NCI-H1417 treated with DMSO at 0.1 percent for 48 hours (cell line): ENCODE results near the gene SCN3A.

Experiments used
- DNase-seq: peaks from one replicate; lab custom pipeline; 2025; lab: John Stamatoyannopoulos, UW

Gene SCN3A

DNA sequence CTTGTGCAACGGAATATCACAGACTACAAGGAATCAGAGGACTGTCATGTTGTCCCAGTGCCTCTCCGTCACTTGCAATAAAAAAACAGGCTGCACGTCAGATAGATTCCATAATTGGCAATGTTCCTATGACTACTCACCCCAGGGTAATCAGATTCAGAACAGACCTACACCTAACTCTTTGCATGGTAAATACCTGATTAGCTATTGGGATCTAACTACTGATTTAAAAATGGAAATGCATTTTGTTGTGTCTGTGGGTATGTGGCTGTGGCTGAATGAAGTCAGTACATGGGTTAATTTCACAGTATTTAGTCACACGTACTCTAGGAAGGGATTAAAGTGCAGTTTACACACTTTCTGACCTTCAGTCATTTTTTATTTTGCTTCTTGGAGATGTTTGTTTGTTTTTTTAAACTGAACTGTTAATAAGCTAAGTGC is 91.7 kb downstream of the SCN3A start:
- no peak for DNase-seq

DNA sequence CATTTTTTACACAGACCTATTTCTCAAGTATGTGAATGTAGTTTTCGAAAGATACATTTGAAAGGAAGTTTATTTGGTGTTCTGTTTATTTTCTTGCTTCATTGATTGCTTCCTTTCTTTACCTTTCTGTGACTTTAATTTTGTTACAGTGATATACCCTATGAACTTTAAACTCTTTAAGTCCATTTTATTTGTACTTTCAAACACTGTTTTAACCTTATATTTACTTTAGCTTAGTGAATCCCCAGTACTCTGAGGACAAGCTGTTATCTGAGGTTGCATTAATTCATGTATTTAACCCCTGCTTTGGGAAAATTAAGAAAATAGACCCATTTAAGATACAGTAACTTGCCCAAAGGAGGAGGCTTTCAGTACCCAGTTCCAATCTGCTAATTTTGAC is 93.5 kb downstream of the SCN3A start:
- no peak for DNase-seq

DNA sequence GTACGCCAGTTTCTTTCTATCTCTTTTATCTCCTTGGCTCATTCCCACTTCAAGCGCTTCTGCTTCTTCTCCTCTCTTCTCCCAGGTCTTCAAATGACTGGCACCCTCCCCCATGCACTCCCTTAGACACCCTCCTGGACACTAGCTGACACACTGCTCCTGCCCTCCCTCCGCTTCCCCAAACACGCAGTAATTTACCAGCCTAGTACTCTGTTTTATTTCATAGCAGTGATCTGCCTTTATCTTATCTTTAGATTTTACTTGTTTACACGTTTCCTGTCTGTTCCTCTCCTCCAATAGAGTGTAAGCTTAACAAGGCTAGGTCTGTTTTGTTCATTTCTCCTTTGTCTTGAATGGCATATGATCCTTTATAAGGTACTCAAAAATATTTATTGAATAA is 93.9 kb downstream of the SCN3A start:
- no peak for DNase-seq

DNA sequence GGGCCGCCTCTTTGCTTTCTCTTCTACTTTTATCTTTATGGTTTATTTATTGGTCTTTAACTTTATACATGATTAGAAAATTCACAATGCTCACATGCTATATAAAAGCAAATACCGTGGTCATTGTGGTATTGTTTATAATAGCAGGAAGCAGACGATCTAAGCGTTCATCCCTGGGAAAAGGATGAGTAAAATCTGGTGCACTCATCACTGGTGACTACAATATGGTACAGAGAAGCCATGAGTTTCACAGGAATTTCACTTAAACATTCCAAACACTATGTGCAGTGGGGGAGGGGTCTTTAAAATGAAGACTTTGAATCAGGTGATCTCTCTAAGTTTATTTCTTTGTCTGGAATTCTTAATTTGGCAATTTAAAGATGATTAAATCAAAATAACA is 97.9 kb downstream of the SCN3A start:
- DNase-seq, result no peak

DNA sequence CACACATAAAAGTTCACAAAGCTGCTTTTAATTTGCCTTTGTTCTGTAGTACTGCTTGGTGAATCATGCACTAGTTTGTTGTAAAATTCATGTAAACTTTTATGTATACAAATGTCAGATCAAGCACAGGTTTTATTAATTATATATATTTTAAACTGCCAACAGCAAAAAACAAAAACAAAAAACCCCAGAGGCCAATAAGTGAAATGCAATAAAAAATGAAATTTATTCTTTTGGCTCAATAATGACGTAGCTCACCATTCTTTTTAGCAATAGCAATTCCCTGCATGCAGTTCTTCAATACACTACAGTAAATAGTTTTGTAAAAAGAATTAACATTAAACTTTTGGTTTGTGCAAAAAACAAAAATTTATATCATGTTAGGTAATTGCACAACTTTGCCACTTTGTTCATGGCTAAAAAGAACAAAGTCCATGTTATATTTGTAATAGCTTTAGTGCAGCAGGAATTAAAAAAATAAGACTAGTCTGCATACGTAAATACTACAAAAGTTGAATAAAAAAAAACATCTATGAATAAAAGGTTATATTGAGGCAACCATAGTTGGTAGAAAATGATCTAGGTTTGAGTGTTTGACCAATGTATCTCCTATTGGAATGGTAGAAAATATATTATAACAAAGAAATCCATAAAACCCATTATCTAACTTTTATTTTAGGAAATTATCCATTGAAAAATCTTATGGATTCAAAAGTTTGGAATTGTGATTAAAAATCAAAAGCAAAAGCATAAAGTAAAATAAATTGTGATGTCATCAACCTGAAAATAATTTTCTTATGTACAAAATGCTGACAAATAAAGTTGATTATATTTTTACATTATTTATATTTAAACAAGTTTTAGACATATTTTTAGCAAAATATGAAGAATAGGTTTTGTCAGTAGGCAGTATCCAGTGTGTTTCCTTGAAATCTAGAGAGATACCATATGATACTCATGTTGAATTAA is 115.6 kb downstream of the SCN3A start:
- no peak for DNase-seq

DNA sequence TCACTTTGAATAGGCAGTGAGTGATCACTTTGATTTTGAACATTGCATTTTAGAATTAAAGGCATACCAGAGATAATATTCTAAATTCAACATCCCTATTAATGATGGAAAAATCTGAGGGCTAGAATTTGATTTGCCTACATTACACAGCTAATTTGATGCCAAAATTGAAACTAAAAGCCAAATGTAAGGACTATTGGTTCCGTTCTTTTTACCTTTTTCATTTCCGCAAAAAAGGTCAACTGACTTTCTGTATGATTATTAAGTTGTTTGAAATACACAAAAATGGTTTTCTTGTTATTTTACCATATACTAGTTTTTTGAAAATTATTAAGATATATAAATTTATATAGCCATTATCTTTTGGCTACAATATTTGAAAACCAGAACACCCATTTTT is 117.5 kb downstream of the SCN3A start:
- DNase-seq, result no peak

DNA sequence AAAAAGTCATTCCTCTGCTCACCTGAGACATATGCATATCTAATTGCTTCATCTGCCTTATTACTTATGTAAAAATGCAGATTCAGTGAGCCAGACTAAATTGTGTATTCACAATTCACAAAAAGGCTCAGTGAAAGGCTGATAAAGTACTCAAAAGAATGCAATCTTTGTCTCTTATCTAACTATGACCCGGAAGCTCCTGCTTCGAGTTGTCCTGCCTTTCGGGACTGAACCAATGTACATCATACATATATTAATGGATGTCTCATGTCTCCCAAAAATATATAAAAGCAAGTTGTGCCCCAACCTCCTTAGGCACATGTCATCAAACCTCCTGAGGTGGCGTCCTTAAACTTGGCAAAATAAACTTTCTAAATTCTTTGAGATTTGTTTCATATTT is 120.5 kb downstream of the SCN3A start:
- DNase-seq, result no peak

DNA sequence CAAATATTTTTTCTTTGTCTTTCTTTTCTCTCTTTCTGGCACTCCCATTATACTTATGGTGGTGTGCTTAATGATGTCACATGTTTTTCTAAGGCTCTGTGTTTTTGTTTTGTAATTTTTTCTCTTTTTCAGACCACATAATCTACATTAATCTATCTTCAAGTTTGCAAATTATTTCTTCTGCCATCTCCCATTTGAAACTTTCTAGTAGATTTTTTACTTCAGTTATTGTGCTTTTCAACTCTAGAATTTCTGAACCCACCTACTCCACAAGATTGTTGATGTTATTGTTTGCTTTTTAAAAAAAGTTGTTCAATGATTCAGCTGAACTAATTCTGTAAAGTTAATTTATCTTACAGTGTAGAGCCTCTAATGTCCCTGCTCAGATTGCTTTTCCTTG is 121.4 kb downstream of the SCN3A start:
- no peak for DNase-seq

DNA sequence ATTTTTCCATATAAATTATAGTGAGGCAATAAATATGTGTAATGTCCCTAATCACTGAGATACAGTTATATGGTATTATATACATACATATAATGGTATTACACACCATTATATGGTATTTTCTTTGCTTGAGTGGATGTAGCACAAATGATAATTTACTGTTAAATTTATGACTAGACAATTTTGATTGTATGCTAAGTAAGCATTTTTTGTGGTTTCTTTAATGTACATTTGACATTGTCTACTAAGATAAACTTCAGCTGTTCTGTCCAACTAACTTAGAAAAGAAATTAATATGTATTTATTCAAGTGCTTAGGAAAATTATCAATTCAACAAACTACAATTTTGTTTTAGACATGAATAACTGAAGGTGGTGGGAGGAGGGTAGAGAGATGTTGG is 122.6 kb downstream of the SCN3A start:
- DNase-seq, result no peak

DNA sequence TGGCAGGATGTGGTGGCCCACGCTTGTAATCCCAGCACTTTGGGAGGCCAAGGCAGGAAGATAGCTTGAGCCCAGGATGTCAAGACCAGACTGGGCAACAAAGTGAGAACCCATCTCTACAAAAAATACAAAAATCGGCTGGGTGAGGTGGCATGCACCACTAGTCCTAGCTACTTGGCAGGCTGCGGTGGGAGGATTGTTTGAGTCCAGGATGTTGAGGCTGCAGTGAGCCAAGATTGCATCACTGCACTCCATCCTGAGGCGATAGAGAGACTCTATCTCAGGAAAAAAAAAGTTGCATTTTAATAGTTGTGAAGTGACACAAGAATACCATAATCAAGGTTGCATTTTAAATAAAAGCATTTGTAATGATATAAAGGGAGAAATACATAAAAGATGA is 124.4 kb downstream of the SCN3A start:
- DNase-seq, result no peak

DNA sequence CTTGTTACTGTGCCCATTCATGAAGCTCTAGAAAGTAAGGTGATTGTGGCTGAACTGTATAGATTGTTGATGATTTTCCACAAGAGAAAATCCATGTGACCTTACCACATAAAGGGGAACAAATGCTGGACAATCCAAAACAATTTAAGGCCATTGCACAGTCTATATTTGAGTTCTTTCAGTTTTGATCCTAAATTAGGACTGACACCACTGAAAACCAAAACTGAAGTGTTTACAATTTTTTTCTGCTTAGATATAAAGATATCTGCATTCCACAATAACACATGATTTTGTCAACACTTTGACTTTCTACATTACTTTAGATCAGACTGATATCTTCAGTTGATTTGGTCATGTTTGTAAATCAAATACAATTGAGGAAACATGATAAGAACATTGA is 124.9 kb downstream of the SCN3A start:
- no peak for DNase-seq

DNA sequence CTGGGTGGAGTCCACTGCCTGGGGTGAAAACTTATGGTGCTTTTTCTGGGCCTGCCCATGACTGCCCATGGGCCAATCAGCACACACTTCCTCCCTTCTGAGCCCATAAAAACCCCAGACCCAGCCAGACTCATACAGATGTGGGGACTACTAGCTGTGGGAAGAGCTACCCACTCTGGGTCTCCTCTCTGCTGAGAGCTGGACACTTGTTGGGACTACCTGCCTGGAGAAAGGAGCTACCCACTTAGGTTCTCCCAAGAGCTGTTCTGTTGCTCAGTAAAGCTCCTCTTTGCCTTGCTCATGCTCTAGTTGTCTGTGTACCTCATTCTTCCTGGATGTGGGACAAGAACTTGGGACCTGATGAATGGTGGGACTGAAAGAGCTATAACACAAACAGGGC is 129.0 kb downstream of the SCN3A start:
- no peak for DNase-seq

DNA sequence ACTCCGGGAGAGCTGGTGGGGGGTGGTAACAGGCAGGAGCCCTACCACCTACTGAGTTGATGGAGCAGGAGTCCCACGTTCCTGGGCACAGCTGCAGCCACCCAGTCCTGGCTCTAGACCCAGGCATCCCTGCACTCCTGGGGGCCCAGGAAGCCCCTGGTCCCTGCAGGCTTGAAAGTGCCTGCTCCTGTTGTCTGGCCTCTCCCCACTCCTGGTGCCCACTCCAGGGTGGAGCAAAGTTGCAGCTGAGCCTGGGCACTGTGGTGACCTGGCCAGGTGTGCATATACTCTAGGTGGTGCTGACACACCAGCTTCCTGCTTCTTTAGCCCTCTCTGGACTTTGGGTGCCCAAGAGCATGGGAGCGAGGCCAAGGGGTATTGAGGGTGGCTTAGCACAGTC is 129.5 kb downstream of the SCN3A start:
- DNase-seq, result no peak

DNA sequence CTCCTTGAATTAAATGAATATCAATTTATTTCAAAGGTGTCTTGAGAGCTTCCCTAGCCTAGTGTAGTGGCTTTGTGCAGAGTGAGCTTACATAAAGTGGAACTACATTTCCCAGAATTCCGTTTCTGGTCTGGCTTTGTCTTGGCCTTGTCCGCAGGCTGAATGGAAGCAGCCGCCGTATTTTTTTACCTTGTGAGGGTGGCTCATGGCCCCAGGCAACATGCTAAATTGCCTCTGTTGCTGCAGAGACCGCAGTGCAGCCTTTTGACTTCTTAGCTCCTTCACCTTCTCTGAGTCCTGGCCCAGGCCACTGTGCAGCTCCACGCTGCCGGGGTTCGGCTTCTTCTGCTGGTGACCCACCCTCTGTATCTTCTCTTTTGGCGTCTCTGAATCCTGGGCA is 133.8 kb downstream of the SCN3A start:
- DNase-seq, result no peak

DNA sequence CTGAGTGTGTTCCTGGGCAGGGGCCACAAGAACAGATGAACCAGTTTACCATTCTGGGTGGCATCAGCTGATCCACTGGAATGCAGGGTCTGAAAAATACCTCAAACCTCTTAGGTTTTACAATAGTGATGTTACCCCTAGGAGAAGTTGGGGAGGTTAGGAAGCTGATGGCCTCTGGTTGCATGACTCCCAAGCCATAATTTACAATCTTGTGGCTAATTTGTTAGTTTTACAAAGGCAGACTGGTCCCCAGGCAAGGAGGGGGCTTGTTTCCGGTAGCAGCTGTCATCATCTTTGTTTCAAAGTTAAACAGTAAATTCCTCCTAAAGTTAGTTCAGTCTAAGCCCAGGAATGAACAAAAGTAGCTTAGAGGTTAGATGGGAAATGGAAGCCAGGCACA is 134.7 kb downstream of the SCN3A start:
- DNase-seq, result no peak

DNA sequence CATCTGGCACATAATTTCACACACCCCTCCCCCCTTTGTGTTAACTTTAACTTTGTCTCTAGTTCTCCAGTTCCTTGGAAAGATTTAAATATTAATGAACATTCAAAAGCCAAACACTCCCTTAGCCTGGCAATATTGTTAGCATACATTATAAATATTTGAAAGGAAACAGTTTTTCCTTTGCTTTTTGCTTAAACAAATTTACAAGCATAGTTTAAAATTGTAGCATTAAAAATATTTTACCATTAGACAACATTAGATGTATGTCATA is 135.4 kb downstream of the SCN3A start:
- no peak for DNase-seq

DNA sequence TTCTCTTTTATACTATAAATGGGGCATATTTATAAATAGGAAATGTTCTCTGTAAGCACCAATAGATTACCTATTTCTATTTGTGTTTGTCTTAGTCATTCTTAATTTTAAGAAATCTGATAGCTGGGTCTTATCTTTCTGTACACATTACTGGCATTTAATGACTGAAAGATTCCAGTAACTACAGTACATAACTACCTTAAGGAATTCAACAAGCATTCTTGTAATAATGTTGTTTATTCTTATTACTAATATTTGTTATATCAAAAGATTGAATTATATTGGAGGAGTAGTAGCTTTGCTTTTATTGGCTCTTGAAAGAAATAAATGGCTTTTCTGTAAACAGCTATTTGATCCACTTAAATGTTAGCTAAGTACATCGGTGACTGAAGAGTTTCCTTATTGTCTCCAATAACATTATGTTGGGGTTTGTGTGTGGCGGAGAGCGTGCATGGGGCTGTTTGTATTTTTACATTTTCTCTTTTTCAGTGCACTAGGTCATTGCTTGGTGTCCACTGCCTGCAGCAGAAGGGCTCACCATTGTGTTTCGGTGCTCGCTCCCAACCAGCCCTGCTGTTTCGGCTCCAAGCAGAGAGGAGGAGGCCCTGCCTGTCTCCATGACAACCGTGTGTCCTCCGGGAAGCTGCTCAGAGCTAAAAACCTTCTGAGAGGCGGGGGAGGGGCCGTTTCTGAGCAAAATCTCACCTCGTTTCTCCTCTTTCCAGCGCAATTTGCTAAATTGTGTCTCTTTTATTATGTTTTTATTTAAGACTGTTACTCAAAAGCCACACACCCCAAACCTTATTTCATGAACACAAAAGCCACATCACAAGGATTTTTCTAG is 136.0 kb downstream of the SCN3A start:
- no peak for DNase-seq

DNA sequence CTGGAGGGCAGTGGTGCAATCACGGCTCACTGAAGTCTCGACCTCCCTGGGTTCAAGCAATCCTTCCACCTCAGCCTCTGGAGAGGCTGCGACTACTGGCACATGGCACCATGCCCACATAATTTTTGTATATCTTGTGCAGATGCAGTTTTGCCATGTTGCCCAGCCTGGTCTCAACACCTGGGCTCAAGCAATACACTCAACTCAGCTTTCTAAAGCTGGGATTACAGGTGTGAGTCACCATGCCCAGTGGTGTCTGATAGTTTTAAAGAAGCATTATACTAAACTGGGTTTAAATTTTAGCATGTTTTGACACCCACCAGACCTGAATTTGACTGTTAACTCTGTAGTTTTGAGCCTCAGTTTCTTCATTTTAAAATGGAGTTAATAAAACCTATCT is 139.1 kb downstream of the SCN3A start:
- no peak for DNase-seq

DNA sequence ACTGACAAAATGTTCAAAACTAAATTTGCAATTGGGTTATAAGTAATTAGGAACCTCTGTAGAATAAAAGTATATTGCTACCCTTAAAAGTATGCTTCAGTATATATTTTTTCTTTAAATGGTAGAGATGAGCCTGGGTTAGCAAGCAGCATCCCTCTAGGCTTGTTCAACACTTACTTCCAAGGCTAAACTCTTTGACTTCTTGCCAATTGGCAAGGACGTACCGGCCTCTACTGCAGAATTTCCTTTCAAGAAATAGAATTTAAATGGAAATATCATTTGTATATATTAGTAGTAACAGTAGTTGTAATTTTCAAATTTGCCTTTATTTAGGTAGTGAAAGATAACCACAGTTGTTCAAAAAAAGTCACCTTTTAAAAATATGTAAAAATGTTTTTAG is 143.4 kb downstream of the SCN3A start:
- DNase-seq, result no peak

DNA sequence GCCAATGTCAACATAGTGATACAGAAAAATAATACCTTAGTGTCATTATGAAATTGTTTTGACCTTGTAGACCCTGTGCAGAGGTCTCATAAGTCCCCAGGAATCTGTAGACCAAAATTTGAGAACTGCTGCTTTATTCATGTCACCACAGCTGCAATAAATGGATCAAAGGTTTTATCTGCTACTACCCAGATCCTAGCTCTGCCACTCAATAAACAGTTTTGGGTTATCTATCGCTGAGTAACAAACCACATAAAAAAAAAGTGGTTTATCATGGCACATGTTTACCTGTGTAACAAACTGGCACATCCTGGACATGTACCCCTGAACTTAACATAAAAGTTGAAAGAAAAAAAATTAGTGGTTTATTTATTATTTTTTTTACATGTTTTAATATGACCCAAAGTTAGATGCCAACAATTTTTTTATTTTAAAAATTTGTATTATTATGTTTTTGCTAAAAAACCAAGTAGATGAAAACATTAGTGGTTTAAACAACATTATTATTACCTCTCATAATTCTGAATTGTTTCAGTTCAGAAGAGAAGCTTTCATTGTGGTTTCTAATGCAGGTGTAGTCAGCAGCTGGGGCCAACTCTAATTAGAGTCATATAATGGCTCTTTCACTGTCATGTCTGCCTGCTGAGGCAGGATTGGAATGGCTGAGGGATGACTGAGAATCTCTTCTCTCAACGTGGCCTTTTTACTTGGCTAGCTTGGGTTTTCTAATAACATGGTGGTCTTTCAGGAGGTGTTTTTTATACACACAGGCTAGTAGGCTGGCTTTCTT is 145.2 kb downstream of the SCN3A start:
- no peak for DNase-seq

DNA sequence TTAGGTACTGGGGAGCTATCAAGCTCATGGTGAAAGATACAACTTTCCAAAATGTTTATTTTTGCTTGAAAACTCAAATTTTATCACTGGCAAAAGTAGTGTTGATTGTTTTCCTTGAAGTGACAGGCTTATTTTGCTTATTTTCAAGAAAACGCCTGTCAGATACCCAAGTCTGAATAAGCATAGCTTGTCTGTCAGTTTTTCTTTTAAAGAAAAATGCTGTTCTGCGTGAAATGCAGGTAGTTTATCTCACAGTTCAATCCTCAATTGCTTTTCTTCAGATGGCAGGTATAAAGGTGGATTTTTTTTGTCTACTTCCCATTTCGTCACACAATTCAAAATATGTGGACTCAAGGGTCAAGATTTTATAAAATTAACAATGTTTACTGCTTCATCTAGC is 145.9 kb downstream of the SCN3A start:
- no peak for DNase-seq

DNA sequence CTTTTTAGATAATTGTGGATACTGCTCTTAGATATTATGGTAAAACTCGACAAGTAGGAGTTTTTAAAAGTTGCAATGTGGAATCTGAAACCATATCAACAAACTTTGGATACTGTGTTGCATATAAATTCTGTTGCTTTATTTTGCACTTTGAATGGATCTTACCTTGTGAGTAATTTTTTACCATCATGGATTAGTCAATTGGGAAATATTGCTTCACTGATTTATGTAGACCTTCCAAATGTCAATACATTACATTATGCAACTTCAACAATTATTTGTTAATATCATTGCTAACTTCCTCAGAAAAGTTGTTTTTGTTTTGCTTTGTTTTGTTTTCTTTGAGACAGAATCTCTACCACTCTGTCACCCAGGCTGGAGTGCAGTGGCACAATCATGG is 146.5 kb downstream of the SCN3A start:
- DNase-seq, result no peak

DNA sequence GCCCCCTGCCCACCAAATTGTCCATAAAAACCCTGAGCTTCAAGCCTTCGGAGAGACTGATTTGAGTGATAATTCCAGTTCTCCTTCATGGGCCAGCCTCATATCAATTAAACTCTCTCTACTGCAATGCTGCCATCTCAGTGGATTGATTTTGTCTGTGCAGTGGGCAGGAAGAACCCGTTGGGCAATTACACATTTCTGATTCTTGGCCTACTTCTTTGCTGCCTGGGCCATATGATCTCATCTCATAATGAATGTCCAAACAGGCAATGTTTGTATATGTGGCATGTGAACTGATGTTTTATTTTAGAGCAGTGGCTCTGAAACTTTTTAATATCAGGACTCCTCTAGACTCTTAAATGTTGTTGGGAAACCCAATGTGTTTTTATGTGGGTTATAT is 147.3 kb downstream of the SCN3A start:
- DNase-seq, result no peak
